ENCODE measurements around the gene NAGS. TPM values are rescaled to one million over a fixed set of nuclear protein-coding genes. Genes with fewer than 3 reads are reported as not detected.

NAGS gene
- polyA plus RNA-seq, 1 of the 3 experiments (the other 2 are of a cell fraction), result 1.7 TPM

- peak overlapping the region in 1 of 2 experiments; percentile 76; a peak in 2 of 4 replicates for H3K27ac ChIP-seq (ENCODE audit: low read depth in 2 of 2, low read length in 1 of 2)
- H3K4me3 ChIP-seq (ENCODE audit: low read depth in 2 of 2, low read length in 1 of 2), result no peak overlapping the region
- H3K4me2 ChIP-seq, result peak overlapping the region; percentile 27
- H3K9me2 ChIP-seq, result no peaks in the 10 kb centered on the region
- H3K79me2 ChIP-seq (ENCODE audit: insufficient read depth), result no peaks in the 10 kb centered on the region
- peaks cover 3 to 5% of the 10 kb centered on the region in 2 experiments; a peak in 3 of 4 replicates for H3K4me1 ChIP-seq (ENCODE audit: control insufficient read depth in 1 of 2, insufficient read depth in 2 of 2, low read depth in 1 of 2, low read length in 1 of 2)
- TF ChIP-seq SIN3A (IDR thresholded peaks at IDR 0.05; ENCODE audit: borderline replicate concordance, low read depth, low read length) (no peak), TEAD4 (IDR thresholded peaks at IDR 0.05; ENCODE audit: borderline replicate concordance, insufficient read depth) (0 out of 2 replicates have a peak, but pooled peaks have one; percentile 29), NFIC (IDR thresholded peaks at IDR 0.05; ENCODE audit: borderline replicate concordance) (peak; percentile 39; the same call in 1 of the 2 replicates), JUND (IDR thresholded peaks at IDR 0.05) (peak; percentile 63; the same call in 1 of the 2 replicates), CHD2 (IDR thresholded peaks at IDR 0.05; ENCODE audit: low read length, partially characterized antibody) (no peak), TCF12 (IDR thresholded peaks at IDR 0.05) (peak; percentile 15; the same call in 1 of the 2 replicates), FOSL2 (IDR thresholded peaks at IDR 0.05; ENCODE audit: borderline replicate concordance, low read depth) (peak; percentile 84), PBX3 (IDR thresholded peaks at IDR 0.05) (peak; percentile 68)
- no peak for DNase-seq
- H3K9ac ChIP-seq, result no peak overlapping the region
- H3K36me3 ChIP-seq (replicated peaks in 1 of 2; ENCODE audit: control insufficient read depth in 1 of 2, insufficient read depth in 2 of 2, low read length in 1 of 2), result no peaks in the 10 kb centered on the region
- ChIA-PET CTCF (interaction anchor here (0.6 to 31.1 kb wide), 4 partner anchors 55 to 119 kb away, joined by 3 to 638 read pairs (median 6); partner anchors contain the start of gene PPY), POLR2A (interaction anchor here (0.6 kb wide), 1 partner anchor 150 kb away, joined by 3 read pairs; no protein-coding TSS in a partner anchor)
- 35% methylated on average over 2 of the region's 3 CpGs for WGBS (ENCODE audit: low lambda C conversion rate)
- no peak overlapping the region; the same call in 1 of the 2 replicates for H2AFZ ChIP-seq (ENCODE audit: low read depth)
- no peaks in the 10 kb centered on the region for H3K9me3 ChIP-seq
- H4K20me1 ChIP-seq (ENCODE audit: insufficient read depth), result no peaks in the 10 kb centered on the region
- H3F3A ChIP-seq (replicated peaks; ENCODE audit: insufficient read depth), result peaks cover 13% of the 10 kb centered on the region
- no peaks in the 10 kb centered on the region for H3K27me3 ChIP-seq (ENCODE audit: insufficient read depth)
Observed at GRCh38 chr17:43998552-43998951, 5.9 kb upstream of the NAGS start.

- H3K27ac ChIP-seq (ENCODE audit: low read depth in 2 of 2, low read length in 1 of 2), result peak overlapping the region in 1 of 2 experiments; percentile 76; a peak in 2 of 4 replicates
- POLR2A ChIA-PET, result no interaction called here
- WGBS (ENCODE audit: low lambda C conversion rate), result 87% methylated on average over 4 of the region's 4 CpGs
- TF ChIP-seq RAD21 (IDR thresholded peaks at IDR 0.05; ENCODE audit: low read length) (no peak), RCOR1 (IDR thresholded peaks at IDR 0.05; ENCODE audit: low read length) (no peak), NFIC (IDR thresholded peaks at IDR 0.05; ENCODE audit: borderline replicate concordance) (no peak), CTCF (IDR thresholded peaks at IDR 0.05) (no peak), MEF2A (IDR thresholded peaks at IDR 0.05; ENCODE audit: borderline replicate concordance, low read depth) (no peak), CHD2 (IDR thresholded peaks at IDR 0.05; ENCODE audit: low read length, partially characterized antibody) (no peak), PBX3 (IDR thresholded peaks at IDR 0.05) (no peak), ZBTB33 (IDR thresholded peaks at IDR 0.05; ENCODE audit: borderline replicate concordance, low read depth) (no peak), POLR2AphosphoS5 (IDR thresholded peaks at IDR 0.05; ENCODE audit: low read depth, low read length) (no peak), FOSL2 (IDR thresholded peaks at IDR 0.05; ENCODE audit: borderline replicate concordance, low read depth) (no peak), MXI1 (IDR thresholded peaks at IDR 0.05; ENCODE audit: low read depth, low read length) (no peak), TCF12 (IDR thresholded peaks at IDR 0.05) (no peak), REST (IDR thresholded peaks at IDR 0.05; ENCODE audit: low read depth, low read length) (no peak)
Observed at GRCh38 chr17:43999024-43999423, 5.4 kb upstream of the NAGS start.

More at GRCh38 chr17:43999024-43999423, 5.4 kb upstream of the NAGS start:
- no peaks in the 10 kb centered on the region for H3K79me2 ChIP-seq (ENCODE audit: insufficient read depth)
- no peaks in the 10 kb centered on the region for H3K9me3 ChIP-seq
- DNase-seq, result no peak
- H3K4me3 ChIP-seq (ENCODE audit: low read depth in 2 of 2, low read length in 1 of 2), result no peak overlapping the region
- CTCF ChIA-PET, result interaction anchor here (1.4 to 31.1 kb wide), 5 partner anchors 9 to 118 kb away, joined by 4 to 638 read pairs (median 5); partner anchors contain the start of gene PPY
- H4K20me1 ChIP-seq (ENCODE audit: insufficient read depth), result no peaks in the 10 kb centered on the region
- peak overlapping the region; percentile 27 for H3K4me2 ChIP-seq
- H2AFZ ChIP-seq (ENCODE audit: low read depth), result no peak overlapping the region; the same call in 1 of the 2 replicates
- H3F3A ChIP-seq (replicated peaks; ENCODE audit: insufficient read depth), result peaks cover 13% of the 10 kb centered on the region
- peaks cover 3 to 5% of the 10 kb centered on the region in 2 experiments; a peak in 3 of 4 replicates for H3K4me1 ChIP-seq (ENCODE audit: control insufficient read depth in 1 of 2, insufficient read depth in 2 of 2, low read depth in 1 of 2, low read length in 1 of 2)
- H3K27me3 ChIP-seq (ENCODE audit: insufficient read depth), result no peaks in the 10 kb centered on the region
- no peaks in the 10 kb centered on the region for H3K36me3 ChIP-seq (replicated peaks in 1 of 2; ENCODE audit: control insufficient read depth in 1 of 2, insufficient read depth in 2 of 2, low read length in 1 of 2)
- no peaks in the 10 kb centered on the region for H3K9me2 ChIP-seq
- H3K9ac ChIP-seq, result no peak overlapping the region

Data from SK-N-SH (cell line).